ENCODE results near the gene LGALS4.

Gene LGALS4

GRCh38 chr19:38836159-38836982 lies 23.6 kb upstream of the LGALS4 start:
- Histone ChIP-seq H3K27me3 (ENCODE audit: insufficient read depth, low read length, poor library complexity) (no peaks in the 10 kb centered on the region), H4K20me1 (ENCODE audit: insufficient read depth, low read length) (peaks cover 46% of the 10 kb centered on the region), H3K4me2 (ENCODE audit: insufficient read depth, low read length) (no peak overlapping the region), H2AFZ (ENCODE audit: low read depth, low read length) (no peak overlapping the region), H3K9ac (ENCODE audit: low read depth, low read length) (no peak overlapping the region), H3K4me3 (ENCODE audit: low read depth in 1 of 2, low read length in 2 of 2) (no peak overlapping the region), H3K4me1 (ENCODE audit: insufficient read depth, low read length) (peaks cover 8% of the 10 kb centered on the region), H3K27ac (ENCODE audit: low read length) (no peak overlapping the region), H3K79me2 (ENCODE audit: insufficient read depth, low read length) (peaks cover 19% of the 10 kb centered on the region), H3K9me3 (ENCODE audit: insufficient read depth, low read length, severe bottlenecking) (no peaks in the 10 kb centered on the region), H3K36me3 (ENCODE audit: insufficient read depth, low read length) (peaks cover 60% of the 10 kb centered on the region)
- ATAC-seq (ENCODE audit: insufficient read depth, low read depth) (no peak), DNase-seq (no peak)
- TF ChIP-seq EZH2 (IDR thresholded peaks at IDR 0.05; ENCODE audit: borderline replicate concordance, low read depth, low read length, severe bottlenecking), result no peak
- TF ChIP-seq CTCF (IDR thresholded peaks at IDR 0.05; ENCODE audit: borderline replicate concordance, extremely low read depth, low read length, poor library complexity, severe bottlenecking), result no peak

GRCh38 chr19:38834590-38834989 lies 21.8 kb upstream of the LGALS4 start:
- Histone ChIP-seq H3K9me3 (ENCODE audit: insufficient read depth, low read length, severe bottlenecking) (no peaks in the 10 kb centered on the region), H3K4me2 (ENCODE audit: insufficient read depth, low read length) (no peak overlapping the region), H3K4me3 (ENCODE audit: low read depth in 1 of 2, low read length in 2 of 2) (no peak overlapping the region), H3K9ac (ENCODE audit: low read depth, low read length) (no peak overlapping the region), H4K20me1 (ENCODE audit: insufficient read depth, low read length) (peaks cover 31% of the 10 kb centered on the region), H3K36me3 (ENCODE audit: insufficient read depth, low read length) (peaks cover 52% of the 10 kb centered on the region), H3K27ac (ENCODE audit: low read length) (no peak overlapping the region), H3K27me3 (ENCODE audit: insufficient read depth, low read length, poor library complexity) (no peaks in the 10 kb centered on the region), H2AFZ (ENCODE audit: low read depth, low read length) (no peak overlapping the region), H3K79me2 (ENCODE audit: insufficient read depth, low read length) (peaks cover 25% of the 10 kb centered on the region), H3K4me1 (ENCODE audit: insufficient read depth, low read length) (peaks cover 21% of the 10 kb centered on the region)
- TF ChIP-seq EZH2 (IDR thresholded peaks at IDR 0.05; ENCODE audit: borderline replicate concordance, low read depth, low read length, severe bottlenecking) (no peak), CTCF (IDR thresholded peaks at IDR 0.05; ENCODE audit: borderline replicate concordance, extremely low read depth, low read length, poor library complexity, severe bottlenecking) (no peak)
- ATAC-seq (ENCODE audit: insufficient read depth, low read depth), result no peak
- DNase-seq, result no peak

- H3K27me3 ChIP-seq (ENCODE audit: insufficient read depth, low read length, poor library complexity), result no peaks in the 10 kb centered on the region
- H2AFZ ChIP-seq (ENCODE audit: low read depth, low read length), result no peak overlapping the region
- no peak overlapping the region for H3K9ac ChIP-seq (ENCODE audit: low read depth, low read length)
- H3K4me3 ChIP-seq (ENCODE audit: low read depth in 1 of 2, low read length in 2 of 2), result no peak overlapping the region
- H3K4me2 ChIP-seq (ENCODE audit: insufficient read depth, low read length), result no peak overlapping the region
- H3K79me2 ChIP-seq (ENCODE audit: insufficient read depth, low read length), result peaks cover 21% of the 10 kb centered on the region
- ATAC-seq (ENCODE audit: insufficient read depth, low read depth) (no peak), DNase-seq (no peak)
- peaks cover 26% of the 10 kb centered on the region for H4K20me1 ChIP-seq (ENCODE audit: insufficient read depth, low read length)
- no peaks in the 10 kb centered on the region for H3K9me3 ChIP-seq (ENCODE audit: insufficient read depth, low read length, severe bottlenecking)
- H3K4me1 ChIP-seq (ENCODE audit: insufficient read depth, low read length), result peaks cover 21% of the 10 kb centered on the region
- peaks cover 50% of the 10 kb centered on the region for H3K36me3 ChIP-seq (ENCODE audit: insufficient read depth, low read length)
- TF ChIP-seq CTCF (IDR thresholded peaks at IDR 0.05; ENCODE audit: borderline replicate concordance, extremely low read depth, low read length, poor library complexity, severe bottlenecking) (no peak), EZH2 (IDR thresholded peaks at IDR 0.05; ENCODE audit: borderline replicate concordance, low read depth, low read length, severe bottlenecking) (no peak)
- no peak overlapping the region for H3K27ac ChIP-seq (ENCODE audit: low read length)
These were observed 21.4 kb upstream of the LGALS4 start for GRCh38 chr19:38834104-38834490.

Measured in DND-41 (cell line).